Vagina (tissue), 2 donors: ENCODE results near the gene NRG3. TPM values are rescaled to one million over a fixed set of nuclear protein-coding genes. Genes with fewer than 3 reads are reported as not detected.

Experiments
- DNase-seq, 2 donors: peaks; one replicate each; pipeline ENCODE4 v3.0.0-alpha.2; 2017; ENCODE audit errors: extremely low spot score in 2 of 2
- H3K27ac ChIP-seq: fragments of 200-600 bp; sonication (generic); one replicate; pipeline ENCODE4 v1.5.1; 2019
- H3K27me3 ChIP-seq: fragments of 200-600 bp; sonication (generic); one replicate; pipeline ENCODE4 v1.5.1; 2019
- H3K36me3 ChIP-seq, 2 donors: fragments of 200-600 bp; sonication (generic); one replicate each; pipeline ENCODE4 v1.5.1; 2017 to 2019
- H3K4me1 ChIP-seq: fragments of 200-600 bp; sonication (generic); one replicate; pipeline ENCODE4 v1.5.1; 2019
- H3K4me3 ChIP-seq, 2 donors: fragments of 200-600 bp; sonication (generic); 1 replicate in 1 of 2; 2 replicates in 1 of 2; pipeline ENCODE4 v1.5.1; 2016 to 2019
- H3K9me3 ChIP-seq: fragments of 200-600 bp; sonication (generic); one replicate; pipeline ENCODE4 v1.5.1; 2019
- CTCF ChIP-seq, 3 experiments: fragments of 450-650 bp in 2 of 3; fragments of 200-600 bp in 1 of 3; sonication (generic) in 1 of 3; IDR thresholded peaks; one replicate each; pipeline ENCODE4 v1.5.1; 2017 to 2019; ENCODE audit warnings: antibody characterized with exemption in 3 of 3, mild to moderate bottlenecking in 2 of 3, moderate library complexity in 2 of 3
- POLR2A ChIP-seq, 2 donors: fragments of 450-650 bp; IDR thresholded peaks; one replicate each; pipeline ENCODE4 v1.6.1; 2017; ENCODE audit warnings: antibody characterized with exemption in 2 of 2, mild to moderate bottlenecking in 2 of 2, moderate library complexity in 2 of 2
- POLR2AphosphoS5 ChIP-seq, 2 donors: sonication (generic); formaldehyde crosslinking; IDR thresholded peaks; one replicate each; pipeline ENCODE4 v1.9.0; 2017; ENCODE audit warnings: antibody characterized with exemption in 2 of 2, mild to moderate bottlenecking in 2 of 2, low read depth in 1 of 2; ENCODE audit not compliant: insufficient read depth in 1 of 2
- intact Hi-C: fragments of 100-400 bp; cut with DNase I; formaldehyde crosslinking; loops from one replicate; pipeline ENCODE4 v1.15.1; 2023
- total RNA-seq: library from RNA; depleted of rRNA; stranded (reverse); fragments of >200 nt; gene quantifications from one replicate; pipeline ENCODE4 v1.2.3, GENCODE V29; 2016

Gene NRG3
- total RNA-seq, 1 donor from 2014 or later: not detected

GRCh38 chr10:82552267-82552666 is 677.3 kb downstream of the NRG3 start:
- H3K27ac ChIP-seq: no peak overlapping the region
- H3K9me3 ChIP-seq: no peaks in the 10 kb centered on the region
- no peaks in the 10 kb centered on the region for H3K4me1 ChIP-seq
- DNase-seq: no peak
- intact Hi-C loops: no loop called here
- no peak overlapping the region for H3K4me3 ChIP-seq
- TF ChIP-seq POLR2AphosphoS5 (IDR thresholded peaks at IDR 0.05; ENCODE audit: insufficient read depth in 1 of 2, low read depth in 1 of 2) (no peak), POLR2A (IDR thresholded peaks at IDR 0.05) (no peak)
- no peaks in the 10 kb centered on the region for H3K27me3 ChIP-seq
- H3K36me3 ChIP-seq: no peaks in the 10 kb centered on the region

DNA sequence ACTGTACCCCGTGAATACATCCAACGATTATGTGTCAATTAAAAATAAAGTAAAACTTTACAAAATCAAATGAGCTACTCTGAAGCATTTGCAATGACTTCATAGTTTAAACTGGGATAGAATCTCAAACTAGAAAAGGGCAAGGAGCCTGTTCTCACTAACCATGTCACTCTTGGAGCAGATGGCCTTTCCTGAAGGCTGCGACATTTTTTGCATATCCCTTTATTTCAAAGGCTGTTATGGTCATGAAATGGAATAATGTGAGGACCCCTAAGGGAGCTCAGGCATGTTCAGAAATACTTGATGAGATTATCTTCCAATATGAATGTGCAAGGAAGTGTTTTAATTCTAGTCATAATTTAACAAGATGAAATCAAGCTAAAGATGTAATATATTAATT is 679.4 kb downstream of the NRG3 start:
- Histone ChIP-seq H3K36me3 (no peaks in the 10 kb centered on the region), H3K4me3 (no peak overlapping the region), H3K27me3 (no peaks in the 10 kb centered on the region), H3K9me3 (no peaks in the 10 kb centered on the region), H3K27ac (no peak overlapping the region), H3K4me1 (no peaks in the 10 kb centered on the region)
- TF ChIP-seq CTCF (IDR thresholded peaks at IDR 0.05) (no peak), POLR2A (IDR thresholded peaks at IDR 0.05) (no peak), POLR2AphosphoS5 (IDR thresholded peaks at IDR 0.05; ENCODE audit: insufficient read depth in 1 of 2, low read depth in 1 of 2) (no peak)
- DNase-seq: no peak
- intact Hi-C loops: no loop called here

- H3K27ac ChIP-seq: no peak overlapping the region
- no peak for DNase-seq
Measured at GRCh38 chr10:82558014-82558607, 683.1 kb downstream of the NRG3 start.

DNA sequence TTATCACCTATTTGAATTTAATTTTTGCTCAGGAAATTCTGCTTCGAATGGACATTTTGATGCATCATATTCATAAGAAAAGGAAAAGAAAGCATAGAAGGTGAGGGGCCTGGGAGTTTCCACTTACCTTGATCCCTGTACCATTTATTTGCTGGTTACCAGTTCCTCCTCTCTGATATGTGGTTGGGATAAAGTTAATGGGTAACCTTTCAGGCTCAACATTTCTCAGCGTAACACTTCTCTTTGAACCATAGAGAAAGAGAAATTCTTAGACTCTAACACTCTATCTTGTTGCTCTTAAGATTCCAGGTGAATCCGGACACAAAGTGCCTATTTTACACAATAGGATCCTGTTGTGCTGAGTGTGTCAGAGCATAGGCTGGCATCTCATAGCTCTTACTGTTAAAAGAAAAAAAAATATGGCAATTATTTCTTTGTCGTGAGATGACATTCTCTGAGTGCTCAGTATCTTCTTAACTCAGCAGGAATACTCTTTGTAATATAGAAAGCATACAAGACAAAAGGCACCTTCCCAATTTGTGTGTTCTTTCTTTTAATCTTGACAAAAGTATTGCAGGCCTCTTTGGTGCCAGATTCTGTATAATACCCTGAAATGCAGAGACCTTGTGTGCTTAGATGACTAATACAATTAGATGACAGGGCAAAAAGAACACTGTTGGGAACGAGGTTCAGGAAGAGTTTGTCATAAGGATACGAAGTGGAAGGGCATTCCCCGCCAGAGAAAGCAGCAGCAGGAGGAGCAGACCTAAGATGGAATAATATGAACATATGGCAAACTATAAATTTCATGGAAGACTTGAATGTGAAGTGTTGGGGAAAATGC is 689.6 kb downstream of the NRG3 start:
- DNase-seq: no peak
- no peaks in the 10 kb centered on the region for H3K9me3 ChIP-seq
- intact Hi-C loops: no loop called here
- no peaks in the 10 kb centered on the region for H3K27me3 ChIP-seq
- no peak overlapping the region for H3K27ac ChIP-seq
- no peaks in the 10 kb centered on the region for H3K4me1 ChIP-seq
- H3K4me3 ChIP-seq: no peak overlapping the region
- TF ChIP-seq POLR2AphosphoS5 (IDR thresholded peaks at IDR 0.05; ENCODE audit: insufficient read depth in 1 of 2, low read depth in 1 of 2) (no peak), CTCF (IDR thresholded peaks at IDR 0.05) (no peak), POLR2A (IDR thresholded peaks at IDR 0.05) (no peak)
- H3K36me3 ChIP-seq: no peaks in the 10 kb centered on the region

More at GRCh38 chr10:82558014-82558607, 683.1 kb downstream of the NRG3 start:
- Histone ChIP-seq H3K4me1 (no peaks in the 10 kb centered on the region), H3K9me3 (no peaks in the 10 kb centered on the region), H3K4me3 (no peak overlapping the region), H3K27me3 (no peaks in the 10 kb centered on the region), H3K36me3 (no peaks in the 10 kb centered on the region)
- TF ChIP-seq POLR2A (IDR thresholded peaks at IDR 0.05) (no peak), CTCF (IDR thresholded peaks at IDR 0.05) (no peak), POLR2AphosphoS5 (IDR thresholded peaks at IDR 0.05; ENCODE audit: insufficient read depth in 1 of 2, low read depth in 1 of 2) (no peak)
- intact Hi-C loops: no loop called here

GRCh38 chr10:82565197-82565575 is 690.2 kb downstream of the NRG3 start:
- intact Hi-C loops: no loop called here
- Histone ChIP-seq H3K4me1 (no peaks in the 10 kb centered on the region), H3K27ac (no peak overlapping the region), H3K4me3 (no peak overlapping the region), H3K27me3 (no peaks in the 10 kb centered on the region), H3K36me3 (no peaks in the 10 kb centered on the region), H3K9me3 (no peaks in the 10 kb centered on the region)
- TF ChIP-seq CTCF (IDR thresholded peaks at IDR 0.05) (no peak), POLR2A (IDR thresholded peaks at IDR 0.05) (no peak), POLR2AphosphoS5 (IDR thresholded peaks at IDR 0.05; ENCODE audit: insufficient read depth in 1 of 2, low read depth in 1 of 2) (no peak)
- DNase-seq: no peak
